ENCODE results near the gene TGFB2. TPM values are rescaled to one million over a fixed set of nuclear protein-coding genes. Genes with fewer than 3 reads are reported as not detected.

TGFB2 gene
- total RNA-seq, 2 donors from 2014 or later: 4.3 to 8.7 TPM

DNA sequence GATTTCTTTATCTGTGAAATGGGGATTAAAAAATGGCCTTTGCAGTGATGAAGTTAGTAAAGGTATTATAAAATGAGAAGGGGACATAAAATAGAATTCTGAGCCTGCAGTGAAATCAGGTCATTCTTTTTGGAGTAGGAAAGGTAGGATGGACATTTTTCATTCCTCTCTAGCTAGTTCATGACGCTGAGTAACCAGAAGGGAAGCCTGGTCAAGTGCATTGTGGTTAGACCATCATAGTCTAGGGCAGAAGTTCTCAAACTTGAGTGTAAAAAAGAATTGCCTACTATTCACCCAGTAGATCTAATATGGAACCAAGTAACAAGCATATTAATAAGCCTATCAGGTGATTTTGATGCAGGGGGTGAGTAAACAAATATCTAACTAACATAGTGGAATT lies 50.8 kb downstream of the TGFB2 start:
- DNase-seq (ENCODE audit: low spot score): no peak
- Histone ChIP-seq H3K4me3 (no peak overlapping the region), H3K9me3 (no peaks in the 10 kb centered on the region), H3K27ac (no peak overlapping the region), H3K36me3 (no peaks in the 10 kb centered on the region), H3K4me1 (peaks cover 0 to under 1% of the 10 kb centered on the region in 2 donors), H3K27me3 (no peaks in the 10 kb centered on the region)
- TF ChIP-seq, protein P1, sequence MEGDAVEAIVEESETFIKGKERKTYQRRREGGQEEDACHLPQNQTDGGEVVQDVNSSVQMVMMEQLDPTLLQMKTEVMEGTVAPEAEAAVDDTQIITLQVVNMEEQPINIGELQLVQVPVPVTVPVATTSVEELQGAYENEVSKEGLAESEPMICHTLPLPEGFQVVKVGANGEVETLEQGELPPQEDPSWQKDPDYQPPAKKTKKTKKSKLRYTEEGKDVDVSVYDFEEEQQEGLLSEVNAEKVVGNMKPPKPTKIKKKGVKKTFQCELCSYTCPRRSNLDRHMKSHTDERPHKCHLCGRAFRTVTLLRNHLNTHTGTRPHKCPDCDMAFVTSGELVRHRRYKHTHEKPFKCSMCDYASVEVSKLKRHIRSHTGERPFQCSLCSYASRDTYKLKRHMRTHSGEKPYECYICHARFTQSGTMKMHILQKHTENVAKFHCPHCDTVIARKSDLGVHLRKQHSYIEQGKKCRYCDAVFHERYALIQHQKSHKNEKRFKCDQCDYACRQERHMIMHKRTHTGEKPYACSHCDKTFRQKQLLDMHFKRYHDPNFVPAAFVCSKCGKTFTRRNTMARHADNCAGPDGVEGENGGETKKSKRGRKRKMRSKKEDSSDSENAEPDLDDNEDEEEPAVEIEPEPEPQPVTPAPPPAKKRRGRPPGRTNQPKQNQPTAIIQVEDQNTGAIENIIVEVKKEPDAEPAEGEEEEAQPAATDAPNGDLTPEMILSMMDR (IDR thresholded peaks at IDR 0.05): no peak

DNA sequence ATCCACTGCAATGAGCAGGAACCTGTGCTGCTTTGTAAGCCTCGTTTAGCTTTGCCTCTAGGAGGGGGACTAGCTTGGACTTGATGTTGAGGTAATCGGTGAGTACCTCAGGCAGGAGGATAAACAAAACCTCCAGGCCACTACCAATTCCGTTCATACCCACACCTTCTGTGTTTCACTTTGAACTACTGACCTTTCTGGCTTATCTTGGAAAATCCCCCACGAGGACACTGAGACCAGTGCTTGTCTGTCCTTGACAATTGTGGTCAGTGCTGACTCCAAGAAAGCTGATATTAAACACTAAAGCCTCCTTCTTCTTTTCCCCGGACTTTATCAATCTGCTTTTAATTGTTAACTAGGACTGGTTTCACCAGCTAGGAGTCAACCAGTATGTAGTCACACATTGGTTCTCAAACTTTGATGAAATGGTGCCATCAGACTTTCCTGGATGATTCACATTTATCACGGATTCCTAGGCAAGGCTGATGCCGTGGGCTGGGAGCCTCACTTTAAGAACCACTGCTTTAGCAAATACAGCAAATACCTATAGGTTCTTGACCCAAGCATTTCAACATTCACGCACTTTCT lies 52.7 kb downstream of the TGFB2 start:
- H3K9me3 ChIP-seq: no peaks in the 10 kb centered on the region
- TF ChIP-seq, protein P1 (IDR thresholded peaks at IDR 0.05): no peak
- DNase-seq (ENCODE audit: low spot score): no peak
- H3K4me1 ChIP-seq: no peaks in the 10 kb centered on the region
- H3K4me3 ChIP-seq: no peak overlapping the region
- H3K36me3 ChIP-seq: no peaks in the 10 kb centered on the region
- no peak overlapping the region for H3K27ac ChIP-seq
- no peaks in the 10 kb centered on the region for H3K27me3 ChIP-seq

DNA sequence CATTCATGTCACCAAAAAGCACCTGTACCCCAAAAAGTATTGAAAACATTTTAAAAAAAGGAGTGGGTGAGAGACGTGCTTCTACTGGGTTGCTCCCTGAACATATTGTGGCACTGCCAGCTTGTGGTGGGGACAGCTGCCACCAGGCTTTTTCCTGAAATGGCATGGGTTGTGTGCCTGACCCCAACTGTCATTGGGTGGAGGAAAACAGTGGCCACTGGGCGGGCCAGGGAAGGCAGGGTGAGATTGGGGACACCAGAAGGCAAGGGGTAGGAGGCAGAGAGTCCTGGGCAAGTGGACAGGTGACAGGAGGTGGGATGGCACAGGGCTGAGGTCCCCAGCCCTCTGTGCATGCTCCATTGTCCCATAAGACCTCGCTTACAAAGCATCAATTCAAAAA lies 55.5 kb downstream of the TGFB2 start:
- TF ChIP-seq, protein P1 (IDR thresholded peaks at IDR 0.05): no peak
- Histone ChIP-seq H3K36me3 (no peaks in the 10 kb centered on the region), H3K4me3 (no peak overlapping the region), H3K9me3 (no peaks in the 10 kb centered on the region), H3K27ac (no peak overlapping the region), H3K27me3 (no peaks in the 10 kb centered on the region), H3K4me1 (no peaks in the 10 kb centered on the region)
- DNase-seq (ENCODE audit: low spot score): no peak

- H3K27me3 ChIP-seq: no peaks in the 10 kb centered on the region
- no peak overlapping the region for H3K4me3 ChIP-seq
- no peak overlapping the region for H3K27ac ChIP-seq
- H3K9me3 ChIP-seq: no peaks in the 10 kb centered on the region
- DNase-seq (ENCODE audit: low spot score): no peak
- H3K4me1 ChIP-seq: no peaks in the 10 kb centered on the region
- TF ChIP-seq, protein P1 (IDR thresholded peaks at IDR 0.05): no peak
- H3K36me3 ChIP-seq: no peaks in the 10 kb centered on the region
These were observed 56.4 kb downstream of the TGFB2 start for GRCh38 chr1:218401441-218401997.

GRCh38 chr1:218401998-218402785 lies 57.1 kb downstream of the TGFB2 start:
- Histone ChIP-seq H3K36me3 (no peaks in the 10 kb centered on the region), H3K4me1 (no peaks in the 10 kb centered on the region), H3K27me3 (no peaks in the 10 kb centered on the region), H3K9me3 (no peaks in the 10 kb centered on the region), H3K4me3 (no peak overlapping the region), H3K27ac (no peak overlapping the region)
- TF ChIP-seq, protein P1 (IDR thresholded peaks at IDR 0.05): no peak
- DNase-seq (ENCODE audit: low spot score): no peak

Measured in right atrium auricular region (tissue), 2 donors.